CD1c-positive myeloid dendritic cell (primary cell): ENCODE measurements around the gene TSLP.

Experiments used
- DNase-seq: peaks from one replicate; pipeline ENCODE4 v3.0.0-alpha.2; 2016; ENCODE audit errors: extremely low spot score

Gene TSLP

DNA sequence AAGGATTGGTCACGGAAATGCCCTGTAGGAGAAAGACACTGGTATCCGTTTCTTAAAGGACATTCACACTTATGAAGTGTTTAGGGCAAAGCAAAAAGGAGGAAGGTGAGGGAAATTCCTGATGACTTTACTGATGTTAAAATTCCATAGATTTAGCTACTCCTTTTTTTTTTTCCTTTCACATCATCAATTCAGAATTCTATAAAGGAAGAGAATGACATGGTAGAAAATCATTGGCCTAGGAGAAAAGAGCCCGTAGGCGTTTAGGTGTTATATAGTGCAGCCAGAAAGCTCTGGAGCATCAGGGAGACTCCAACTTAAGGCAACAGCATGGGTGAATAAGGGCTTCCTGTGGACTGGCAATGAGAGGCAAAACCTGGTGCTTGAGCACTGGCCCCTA, at the start of gene TSLP:
TSLP (plus strand) TSS at position 301 of the 400 bp plus-strand sequence. CDS start 178 bp downstream, outside the sequence.
- no peak for DNase-seq

DNA sequence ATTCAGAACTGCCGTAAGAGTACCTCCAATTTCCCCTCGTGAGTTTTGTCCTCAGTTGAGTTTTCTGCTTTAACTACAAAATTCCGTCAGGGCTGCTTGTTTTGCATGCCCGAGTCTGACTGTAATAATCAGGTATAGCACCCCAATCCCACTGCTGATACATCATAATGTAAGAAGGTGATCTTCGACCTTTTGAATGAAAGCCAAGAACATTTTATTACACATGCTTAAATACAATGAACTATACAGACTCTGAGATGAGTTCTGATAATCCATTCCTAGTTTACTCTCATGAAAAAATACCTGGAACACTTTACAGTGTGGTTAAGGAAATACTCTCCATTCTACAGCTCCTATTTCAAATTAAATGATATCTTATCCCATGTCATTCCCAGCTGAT, 49.2 kb upstream of the TSLP start:
- no peak for DNase-seq

DNA sequence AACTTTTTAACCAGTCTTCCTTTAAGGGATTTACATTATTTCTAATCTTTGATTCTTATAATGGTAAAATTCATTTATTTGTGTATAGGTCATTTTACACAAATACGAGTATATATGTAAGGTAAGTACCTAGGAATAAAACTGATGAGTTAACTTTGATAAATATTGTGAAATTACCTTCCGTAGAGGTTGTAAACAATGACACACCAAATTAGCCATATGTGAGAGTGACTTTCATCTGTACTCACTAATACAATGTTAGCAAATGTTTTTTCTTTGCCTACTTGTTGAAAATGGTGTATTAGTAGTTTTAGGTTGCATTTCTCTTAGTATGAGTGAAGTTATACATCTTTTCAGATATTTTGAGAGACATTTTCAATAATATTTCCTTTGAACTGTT, 42.6 kb upstream of the TSLP start:
- no peak for DNase-seq

DNA sequence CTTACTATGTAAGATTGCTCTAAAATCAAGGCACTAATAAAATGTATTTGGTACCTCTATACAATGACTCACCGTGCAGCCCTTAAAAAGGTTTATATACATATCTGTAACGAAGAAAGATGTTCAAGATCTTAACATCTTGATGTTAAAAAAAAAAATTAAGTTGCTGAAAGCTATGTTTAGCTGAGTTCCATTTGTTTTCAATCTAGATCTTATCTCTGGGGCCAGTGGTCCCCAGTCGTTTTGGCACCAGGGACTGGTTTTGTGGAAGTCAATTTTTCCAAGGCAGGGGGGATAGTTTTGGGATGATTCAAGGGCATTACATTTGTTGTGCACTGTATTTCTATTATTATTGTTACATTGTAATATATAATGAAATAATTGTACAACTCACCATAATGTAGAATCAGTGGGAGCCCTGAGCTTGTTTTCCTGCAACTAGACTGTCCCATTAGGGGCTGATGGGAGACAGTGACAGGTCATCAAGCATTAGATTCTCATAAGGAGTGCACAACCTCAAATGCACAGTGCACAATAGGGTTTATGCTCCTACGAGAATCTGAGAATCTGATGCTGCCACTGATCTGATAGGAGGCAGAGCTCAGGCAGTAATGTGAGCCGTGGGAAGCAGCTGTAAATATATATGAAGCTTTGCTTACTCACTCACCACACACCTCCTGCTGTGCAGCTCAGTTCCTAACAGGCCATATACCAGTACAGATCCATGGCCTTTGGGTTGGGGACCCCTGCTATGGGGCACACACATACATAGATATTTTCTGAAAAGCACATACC, 27.6 kb upstream of the TSLP start:
- no peak for DNase-seq

DNA sequence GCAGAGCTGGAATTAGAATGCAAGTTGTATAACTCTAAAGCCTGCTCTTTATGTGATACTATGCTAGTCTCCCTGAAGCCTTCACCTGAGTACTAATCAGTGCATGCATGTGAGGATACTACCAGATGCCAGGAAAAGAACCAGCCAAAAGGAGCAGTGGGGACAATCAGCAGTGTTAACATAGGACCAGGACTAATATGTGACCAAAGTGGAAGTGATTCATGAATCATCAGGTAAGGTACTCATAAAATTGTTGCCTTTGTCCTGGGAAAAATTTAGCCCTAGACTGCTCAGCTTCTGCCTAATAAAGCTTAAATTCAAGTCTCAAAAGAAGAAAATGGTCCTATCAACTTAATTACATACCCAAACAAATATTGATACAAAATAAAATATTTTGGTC, 13.4 kb upstream of the TSLP start:
- DNase-seq = no peak

DNA sequence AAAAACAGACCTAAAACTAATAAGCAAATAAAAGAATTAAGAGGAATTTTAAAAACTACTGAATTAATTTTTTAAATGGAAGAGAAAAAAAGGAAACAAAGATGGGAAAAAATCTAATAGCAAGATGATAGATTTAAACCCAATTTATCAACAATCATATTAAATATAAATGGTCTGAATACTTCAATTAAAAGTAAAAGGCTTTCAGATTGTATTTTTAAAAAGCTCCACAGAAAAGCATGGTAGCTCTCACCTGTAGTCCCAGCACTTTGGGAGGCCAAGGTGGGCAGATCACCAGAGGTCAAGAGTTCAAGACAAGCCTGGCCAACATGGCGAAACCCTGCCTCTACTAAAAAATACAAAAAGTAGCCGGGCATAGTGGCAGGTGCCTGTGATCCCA, 11.3 kb upstream of the TSLP start:
- no peak for DNase-seq

DNA sequence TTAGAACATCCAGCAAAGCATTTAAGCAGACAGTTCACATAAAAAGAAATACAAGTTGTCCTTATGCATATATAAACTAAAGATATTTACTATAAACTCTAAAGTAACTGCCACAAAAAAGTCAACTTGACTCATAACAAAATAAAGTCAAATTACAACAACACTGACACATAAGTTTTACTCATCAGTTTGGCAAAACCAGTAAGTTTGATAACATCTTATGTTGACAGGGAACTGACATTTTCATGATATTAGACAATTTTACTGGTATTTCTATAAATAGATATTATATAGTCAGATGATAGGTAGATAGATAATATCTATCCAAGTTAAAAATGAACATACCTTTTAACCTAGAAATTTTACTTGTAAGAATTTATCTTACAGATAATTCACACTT, 9.9 kb upstream of the TSLP start:
- DNase-seq = no peak

DNA sequence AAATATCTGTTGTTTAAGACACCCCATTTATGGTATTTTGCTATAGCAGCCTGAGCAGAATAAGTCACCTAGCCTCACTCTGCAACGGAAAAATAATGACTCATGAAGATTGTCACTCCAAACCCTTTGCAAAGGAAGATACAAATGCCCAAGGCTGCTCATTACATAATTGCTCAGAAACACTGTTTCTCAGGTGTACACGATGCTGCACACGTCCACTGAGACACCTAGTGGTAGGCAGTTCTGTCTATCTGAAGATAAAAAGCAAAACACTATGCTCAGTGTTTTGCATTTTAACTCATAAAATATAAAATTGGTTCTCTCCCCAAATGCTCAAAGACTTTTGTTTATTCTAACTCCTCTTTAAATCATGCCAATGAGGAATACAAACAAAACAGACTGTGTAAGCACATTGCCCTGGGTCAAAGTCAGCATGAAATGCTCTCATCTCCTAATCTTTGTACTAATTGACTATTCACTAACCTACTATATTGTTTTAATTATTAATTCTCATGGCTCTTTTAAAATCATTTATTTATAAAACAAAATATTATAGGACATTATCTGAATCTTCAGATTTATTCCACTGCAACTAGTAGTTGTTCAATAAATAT, 7.7 kb upstream of the TSLP start:
- DNase-seq = no peak

DNA sequence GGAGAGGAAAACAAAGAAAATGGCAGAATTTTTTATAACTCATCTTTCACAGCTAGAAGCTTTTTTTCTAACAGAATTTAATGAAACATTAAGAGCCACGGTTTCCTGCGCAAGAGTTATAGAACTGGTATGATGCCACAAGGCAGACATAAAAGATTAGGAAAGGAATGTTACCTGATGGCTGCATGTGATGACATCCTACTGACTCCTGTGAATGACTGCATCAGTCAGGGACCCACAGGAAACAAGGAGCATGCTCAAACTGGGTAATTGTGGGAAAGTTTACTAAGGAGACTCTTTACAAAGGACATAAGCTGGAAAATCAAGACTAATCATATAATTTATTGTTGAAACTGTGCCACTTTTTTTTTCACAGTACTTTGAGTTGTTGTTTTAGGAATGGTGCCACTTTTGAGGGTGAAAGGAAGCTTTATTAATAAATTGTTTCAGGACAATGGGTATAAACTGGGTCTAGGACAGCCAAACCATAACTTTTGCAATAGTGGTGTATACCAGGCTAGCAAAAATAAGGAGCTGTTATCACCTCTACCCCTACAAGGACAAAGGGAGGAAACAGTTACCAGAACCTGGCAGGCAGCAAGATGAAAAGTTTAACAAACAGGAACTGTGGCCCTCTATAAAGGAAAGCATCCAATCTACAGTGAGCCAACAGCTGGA, 5.1 kb upstream of the TSLP start:
- DNase-seq = no peak

DNA sequence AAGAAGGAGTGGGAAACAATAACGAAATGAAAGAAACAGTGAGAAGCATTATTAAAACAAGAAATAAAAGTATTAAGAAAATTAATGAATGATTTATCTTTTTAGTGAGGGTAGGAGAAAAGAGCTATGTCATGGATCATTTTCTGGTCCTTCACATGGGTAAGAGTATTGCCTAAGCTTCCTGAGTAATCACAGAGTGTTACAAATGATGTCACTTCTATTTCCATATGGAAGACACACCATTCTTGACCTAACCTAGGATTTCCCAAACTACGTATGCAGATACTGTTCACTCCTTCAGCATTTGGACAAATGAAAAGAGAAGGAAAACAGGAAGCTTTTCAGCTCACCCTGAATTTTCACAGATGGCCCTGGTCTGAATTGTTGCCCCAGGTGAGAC, 3.3 kb upstream of the TSLP start:
- DNase-seq = no peak

DNA sequence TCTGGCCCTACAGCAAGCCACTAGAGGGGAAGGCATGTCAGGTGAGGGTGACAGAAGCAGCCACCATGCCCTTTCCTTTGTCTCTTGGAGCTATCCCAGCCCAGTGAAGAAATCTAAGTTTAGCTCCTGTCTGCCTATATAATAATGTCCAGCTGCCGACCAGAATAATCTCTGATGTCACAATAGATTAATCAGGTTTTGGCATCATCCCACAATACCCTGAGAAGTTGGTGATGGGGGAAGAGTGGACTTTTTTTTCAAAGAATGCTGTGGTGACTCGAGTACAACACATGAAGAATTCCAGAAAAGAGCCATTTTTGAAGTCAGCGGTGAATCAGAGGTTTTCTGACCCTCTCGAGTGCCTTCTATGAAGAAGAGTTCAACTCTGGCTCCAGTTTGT, 1.7 kb upstream of the TSLP start:
- DNase-seq = no peak

DNA sequence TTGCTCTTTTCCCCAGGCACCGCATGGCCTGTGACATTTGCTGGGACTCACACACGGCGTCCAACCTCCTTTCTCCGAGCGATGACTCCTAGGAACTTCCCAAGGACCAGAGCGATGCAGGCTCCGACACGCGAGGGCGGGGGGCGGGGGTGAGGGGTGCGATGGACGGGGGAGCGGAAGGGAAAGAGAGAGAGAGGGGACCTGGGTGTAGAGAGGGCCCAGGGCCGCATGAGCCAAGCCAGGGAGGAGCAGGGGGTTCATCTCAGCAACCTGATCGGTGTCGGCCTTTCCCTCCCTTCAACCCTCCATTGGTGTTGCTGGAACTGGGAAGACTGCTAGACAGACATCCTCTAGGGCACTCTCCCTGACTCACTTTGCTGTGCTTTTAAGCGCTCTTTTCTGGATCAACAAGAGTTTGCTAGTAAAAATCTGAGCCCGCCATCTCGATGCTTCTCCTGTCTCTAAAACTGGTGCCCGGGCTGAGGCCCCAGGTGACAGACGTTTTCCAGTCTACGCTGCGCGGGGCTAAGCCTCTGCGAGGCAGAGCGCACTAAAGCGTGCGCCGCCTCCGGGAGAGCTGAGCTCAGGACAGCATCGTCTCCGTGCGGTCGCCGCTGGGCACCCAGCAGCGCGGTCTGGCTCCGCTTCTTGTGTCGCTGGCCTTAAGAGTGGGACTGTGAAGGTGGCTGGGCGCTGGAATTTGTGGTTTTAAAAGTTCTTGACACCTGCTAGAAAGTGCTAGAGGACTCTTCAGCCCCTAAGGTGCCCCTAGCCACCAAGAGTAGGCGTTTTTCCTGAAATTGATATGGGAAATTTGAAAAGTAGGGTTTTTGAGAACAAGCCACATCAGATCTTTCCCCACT, 1.0 kb upstream of the TSLP start:
- DNase-seq = no peak

DNA sequence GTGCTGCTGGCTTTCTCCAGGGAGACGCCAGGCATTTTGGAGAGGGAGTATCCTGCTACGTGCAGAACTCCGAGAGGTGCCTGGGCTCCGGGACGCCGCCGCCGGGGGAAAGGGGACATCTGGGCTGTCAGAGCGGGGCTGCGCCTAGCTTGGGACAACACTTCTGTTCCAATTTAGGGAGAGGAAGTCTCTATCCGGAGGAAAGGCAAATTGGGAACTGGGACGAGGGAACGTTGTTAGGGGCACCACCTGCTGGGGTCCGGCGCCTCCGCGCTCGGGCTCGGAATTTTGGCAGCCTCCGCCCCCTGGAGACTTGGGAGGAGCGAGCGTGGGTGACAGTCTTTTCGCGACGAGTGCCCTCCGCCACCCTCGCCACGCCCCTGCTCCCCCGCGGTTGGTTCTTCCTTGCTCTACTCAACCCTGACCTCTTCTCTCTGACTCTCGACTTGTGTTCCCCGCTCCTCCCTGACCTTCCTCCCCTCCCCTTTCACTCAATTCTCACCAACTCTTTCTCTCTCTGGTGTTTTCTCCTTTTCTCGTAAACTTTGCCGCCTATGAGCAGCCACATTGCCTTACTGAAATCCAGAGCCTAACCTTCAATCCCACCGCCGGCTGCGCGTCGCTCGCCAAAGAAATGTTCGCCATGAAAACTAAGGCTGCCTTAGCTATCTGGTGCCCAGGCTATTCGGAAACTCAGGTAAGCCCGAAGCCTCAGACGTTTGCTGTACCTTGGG, 1.6 kb downstream of the TSLP start:
- peak; percentile 54 for DNase-seq

DNA sequence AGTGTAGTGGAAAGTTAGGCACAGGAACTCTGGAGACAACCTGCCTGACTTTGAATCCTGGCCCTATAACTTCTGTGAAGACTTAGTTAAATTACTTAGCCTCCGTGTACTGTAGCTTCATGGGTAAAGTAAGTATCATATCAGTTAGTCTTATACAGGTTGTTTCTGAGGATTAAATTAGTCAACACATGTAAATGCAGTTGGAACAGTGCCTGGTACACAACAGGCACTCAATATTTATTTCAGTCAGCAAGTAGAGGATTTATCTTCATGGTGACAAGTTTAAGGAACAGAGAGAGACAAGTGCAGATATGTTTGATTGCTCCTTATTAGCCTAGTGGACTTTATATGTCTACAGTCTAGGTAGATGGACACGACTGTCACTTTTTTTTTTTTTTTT, 2.7 kb downstream of the TSLP start:
- DNase-seq = no peak

DNA sequence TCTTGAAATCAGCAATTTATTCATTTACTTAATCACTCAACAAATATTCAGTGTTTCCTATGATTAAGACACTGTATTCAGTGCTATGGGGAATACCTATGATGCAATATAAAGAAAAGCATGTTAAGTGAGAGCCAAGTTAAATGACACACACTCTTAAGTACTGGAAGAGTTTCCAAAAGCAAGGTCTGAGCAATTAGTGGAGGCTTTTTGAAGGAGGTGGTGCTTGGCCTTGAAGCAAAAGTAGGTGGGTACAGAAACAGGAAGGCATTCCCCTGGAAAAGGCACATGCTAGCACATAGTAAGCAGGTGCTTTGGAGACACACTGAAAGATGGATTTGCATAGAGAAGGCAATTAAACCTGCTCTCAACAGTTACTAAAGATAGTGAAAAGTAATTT, 4.0 kb downstream of the TSLP start:
- no peak for DNase-seq

DNA sequence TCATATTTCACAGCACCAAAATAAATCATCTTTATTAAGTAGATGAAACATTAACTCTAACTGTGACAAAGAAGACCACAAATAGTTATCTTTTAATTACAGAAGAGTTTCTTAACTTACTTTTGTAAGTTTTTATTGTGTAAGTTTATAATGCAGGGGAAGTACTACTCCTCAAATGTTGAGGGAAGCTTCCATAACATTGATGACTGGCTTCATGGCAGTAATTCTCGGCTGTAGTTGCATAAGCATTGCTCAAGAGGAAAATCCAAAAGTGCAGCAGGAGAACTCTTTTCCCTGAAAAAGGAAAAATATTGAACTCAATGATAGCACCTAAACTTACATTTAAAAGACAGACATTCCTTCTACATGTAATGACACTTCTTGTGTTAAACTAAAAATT, 4.6 kb downstream of the TSLP start:
- peak; percentile 10 for DNase-seq

DNA sequence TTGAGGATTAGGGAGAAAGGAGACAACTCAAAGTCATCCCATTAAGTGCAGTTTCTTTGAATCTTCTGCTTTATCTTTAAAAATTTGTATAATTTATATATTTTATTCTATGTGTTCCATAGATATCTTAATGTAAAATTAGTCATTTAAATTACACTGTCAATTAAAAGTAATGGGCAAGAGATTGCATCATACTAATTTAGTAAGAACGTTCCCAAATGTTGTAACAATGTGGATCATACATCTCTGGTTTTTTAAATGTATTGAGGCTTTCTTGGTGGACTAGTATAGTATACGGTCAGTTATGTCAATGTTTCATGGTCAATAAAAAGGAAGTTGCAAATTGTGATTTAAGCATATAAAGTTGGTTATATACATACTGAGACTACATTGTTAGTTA, 6.2 kb downstream of the TSLP start:
- DNase-seq = no peak

DNA sequence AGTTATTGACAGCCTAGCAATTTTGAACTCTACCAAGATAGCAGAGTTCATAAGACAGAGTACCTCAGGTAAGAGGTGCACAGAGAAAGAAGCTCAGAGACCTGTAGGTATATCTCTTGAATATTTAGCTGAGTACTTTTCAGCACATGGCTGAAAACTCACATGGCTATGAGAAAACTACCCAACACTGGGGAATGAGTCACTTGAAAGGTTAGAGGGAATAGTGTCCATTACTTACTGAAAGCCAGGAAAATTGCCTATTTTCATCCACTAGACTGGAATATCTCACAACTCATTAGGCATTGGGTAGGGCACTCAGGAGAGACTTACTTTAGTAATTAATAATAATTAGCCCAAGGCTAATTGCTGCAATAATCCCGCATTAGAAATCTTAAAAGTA, 8.3 kb downstream of the TSLP start:
- DNase-seq = no peak

DNA sequence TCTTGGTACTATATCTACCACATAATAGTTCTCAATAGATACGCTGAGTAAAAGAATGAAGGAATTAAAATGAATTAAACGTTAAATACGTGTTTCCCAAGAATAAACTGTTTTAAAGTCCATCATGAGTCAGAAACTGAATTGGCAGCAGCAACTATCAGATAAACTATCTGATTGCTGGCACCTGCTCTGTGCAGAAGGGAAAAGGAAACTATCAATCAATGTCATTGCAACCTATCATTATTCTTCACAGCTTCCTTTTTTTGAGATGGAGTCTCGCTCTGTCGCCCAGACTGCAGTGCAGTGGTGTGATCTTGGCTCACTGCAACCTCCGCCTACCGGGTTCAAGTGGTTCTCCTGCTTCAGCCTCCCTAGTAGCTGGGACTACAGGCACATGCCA, 11.8 kb downstream of the TSLP start:
- DNase-seq = no peak

DNA sequence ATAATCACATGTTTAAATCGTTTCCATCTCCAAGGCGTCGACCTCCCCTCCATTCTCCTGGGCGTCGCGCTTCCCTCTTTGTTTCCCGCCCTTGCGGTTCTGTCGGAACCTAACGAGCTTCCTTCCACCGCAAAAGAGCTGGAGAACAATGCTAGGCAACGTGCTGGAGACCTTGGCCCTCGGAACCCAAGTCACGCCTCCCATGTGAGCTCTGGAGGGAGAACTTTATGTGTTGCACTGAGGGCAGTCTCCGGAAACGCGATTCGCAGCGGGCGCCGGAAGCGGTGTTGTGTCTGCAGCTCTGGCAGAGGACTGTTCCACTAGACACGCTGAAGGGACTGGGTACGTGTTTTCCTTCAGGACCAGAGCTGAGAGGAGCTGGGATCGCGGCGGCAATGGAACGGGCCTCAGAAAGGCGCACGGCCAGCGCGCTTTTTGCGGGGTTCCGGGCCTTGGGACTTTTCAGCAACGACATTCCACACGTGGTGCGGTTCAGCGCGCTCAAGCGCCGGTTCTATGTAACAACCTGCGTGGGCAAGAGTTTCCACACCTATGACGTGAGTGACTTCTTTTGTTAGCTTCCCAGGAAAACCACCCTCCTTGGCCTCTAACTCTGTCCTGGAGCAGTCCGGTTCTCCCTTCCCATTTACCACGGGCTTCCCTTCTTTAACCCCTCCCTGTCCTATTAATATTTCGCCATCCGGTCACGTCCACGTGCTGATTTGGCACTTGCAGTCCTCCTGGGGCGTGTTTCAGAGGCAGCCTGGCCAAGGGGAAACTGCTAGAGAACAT, 20.7 kb downstream of the TSLP start, which contains the start of gene WDR36:
WDR36 (plus strand) TSS at position 287 of the 792 bp plus-strand sequence; CDS start at position 396, 109 bp downstream.
- DNase-seq = peak; percentile 93
